ENCODE data around the gene OCLN.
"Not testable (repeated sequence)": the region's sequence is repeated elsewhere in the genome, so short reads cannot be mapped to it uniquely, and the experiment has no call there.

Gene OCLN

DNA sequence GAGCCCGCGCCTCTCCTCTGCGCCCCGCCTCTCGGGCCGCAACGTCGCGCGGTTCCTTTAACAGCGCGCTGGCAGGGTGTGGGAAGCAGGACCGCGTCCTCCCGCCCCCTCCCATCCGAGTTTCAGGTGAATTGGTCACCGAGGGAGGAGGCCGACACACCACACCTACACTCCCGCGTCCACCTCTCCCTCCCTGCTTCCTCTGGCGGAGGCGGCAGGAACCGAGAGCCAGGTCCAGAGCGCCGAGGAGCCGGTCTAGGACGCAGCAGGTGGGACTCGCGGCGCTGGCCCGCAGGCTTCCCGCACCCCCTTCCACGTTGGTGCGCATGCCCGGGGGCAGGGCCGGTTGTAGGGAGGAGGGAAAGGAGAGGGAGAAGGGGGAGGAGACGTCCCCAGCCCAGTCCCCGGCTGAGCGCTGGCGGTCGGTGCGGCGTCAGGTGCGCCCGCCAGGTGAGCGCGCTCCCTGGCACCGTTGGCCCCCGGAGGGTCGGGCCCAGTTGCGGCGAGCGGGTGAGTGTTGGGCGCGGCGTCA lies at the start of gene OCLN:
Gene OCLN (plus strand): TSS at position 400 of the 532 bp plus-strand sequence. CDS start 11,455 bp downstream, outside the sequence.
- ATAC-seq (peak; percentile 41), DNase-seq (peak; percentile 29)

- ATAC-seq (no peak), DNase-seq (no peak)
These were observed 48.3 kb upstream of the OCLN start for GRCh38 chr5:69444127-69444754.

DNA sequence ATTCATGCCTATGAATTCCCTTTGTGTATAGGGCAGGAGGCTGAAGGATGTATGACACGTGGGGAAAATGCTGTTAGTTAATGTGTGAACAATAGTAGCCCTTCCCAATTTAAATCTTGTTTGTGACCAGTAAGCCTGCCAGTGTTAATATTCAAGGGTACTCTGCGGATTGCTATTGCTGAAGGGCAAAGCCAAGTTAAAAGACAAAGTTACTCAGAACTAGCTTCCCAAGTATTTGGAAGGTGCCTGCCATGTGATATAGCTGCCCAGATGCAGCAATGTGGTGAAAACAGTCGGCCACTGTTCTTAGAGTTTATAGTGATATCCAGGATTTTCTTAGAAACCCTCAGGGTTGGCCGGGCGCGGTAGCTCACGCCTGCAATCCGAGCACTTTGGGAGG lies 43.1 kb upstream of the OCLN start:
- ATAC-seq (no peak), DNase-seq (no peak)

DNA sequence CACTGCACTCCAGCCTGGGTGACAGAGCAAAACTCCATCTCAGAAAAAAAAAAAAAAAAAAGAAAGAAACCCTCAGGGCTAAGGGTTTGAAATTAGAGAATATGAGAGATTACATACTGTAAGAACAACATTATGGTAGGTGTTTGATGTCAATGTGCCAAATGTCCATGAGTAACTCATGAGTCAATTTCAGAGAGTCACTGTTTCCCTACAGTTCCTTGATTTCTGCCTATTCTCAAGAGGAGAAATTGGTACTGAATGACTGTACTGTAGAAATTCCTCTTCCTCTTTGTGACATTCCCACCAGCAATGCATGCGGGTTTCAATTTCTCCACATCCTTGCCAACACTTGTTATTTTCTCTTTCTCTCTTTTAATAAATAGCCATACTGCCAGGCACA lies 42.5 kb upstream of the OCLN start:
- no peak for DNase-seq

DNA sequence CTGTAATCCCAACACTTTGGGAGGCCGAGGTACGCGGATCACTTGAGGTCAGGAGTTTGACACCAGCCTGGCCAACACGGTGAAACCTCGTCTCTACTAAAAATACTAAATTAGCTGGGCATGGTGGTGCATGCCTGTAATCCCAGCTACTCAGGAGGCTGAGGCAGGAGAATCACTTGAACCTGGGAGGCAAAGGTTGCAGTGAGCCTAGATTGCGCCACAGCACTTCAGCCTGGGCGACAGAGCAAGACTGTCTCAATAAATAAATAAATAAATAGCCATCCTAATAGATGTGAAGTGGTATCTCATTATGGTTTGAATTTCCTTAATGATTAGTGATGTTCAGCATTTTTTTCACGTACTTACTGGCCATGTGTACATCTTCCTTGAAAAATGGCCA lies 42.1 kb upstream of the OCLN start:
- not testable (repeated sequence) for DNase-seq, ATAC-seq

More for the DNA sequence above, 42.5 kb upstream of the OCLN start:
- no peak for ATAC-seq

DNA sequence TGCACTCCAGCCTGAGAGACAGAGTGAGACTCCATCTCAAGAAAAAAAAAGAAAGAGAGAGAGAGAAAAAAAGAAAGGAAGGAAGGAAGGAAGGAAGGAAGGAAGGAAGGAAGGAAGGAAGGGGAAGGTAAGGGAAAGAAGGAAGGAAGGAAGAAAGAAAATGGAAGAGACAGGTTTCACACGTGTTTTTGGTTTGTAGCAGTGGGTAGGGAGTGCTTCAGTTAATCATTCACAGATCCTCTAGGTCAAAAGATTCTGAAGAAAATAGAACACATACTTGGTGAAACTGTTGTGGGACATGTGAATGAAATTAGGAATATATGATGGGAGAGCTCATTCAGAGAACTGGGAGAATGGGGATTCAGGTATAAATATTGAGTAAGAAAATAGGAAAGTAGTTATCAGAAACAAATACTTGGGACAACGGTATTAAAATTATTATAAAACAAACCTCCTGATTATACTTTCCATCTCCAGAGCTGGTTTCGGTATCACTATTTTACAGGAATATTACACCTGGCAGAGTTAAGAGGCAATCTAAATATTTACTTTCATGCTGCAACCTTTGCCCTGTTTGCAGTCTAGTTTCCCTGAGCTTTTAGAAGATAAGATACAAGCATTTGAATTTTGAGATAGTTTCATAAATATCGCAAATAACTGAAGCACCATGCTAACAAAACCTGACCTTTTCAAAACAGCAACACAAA lies 40.5 kb upstream of the OCLN start:
- DNase-seq (no peak), ATAC-seq (no peak)

DNA sequence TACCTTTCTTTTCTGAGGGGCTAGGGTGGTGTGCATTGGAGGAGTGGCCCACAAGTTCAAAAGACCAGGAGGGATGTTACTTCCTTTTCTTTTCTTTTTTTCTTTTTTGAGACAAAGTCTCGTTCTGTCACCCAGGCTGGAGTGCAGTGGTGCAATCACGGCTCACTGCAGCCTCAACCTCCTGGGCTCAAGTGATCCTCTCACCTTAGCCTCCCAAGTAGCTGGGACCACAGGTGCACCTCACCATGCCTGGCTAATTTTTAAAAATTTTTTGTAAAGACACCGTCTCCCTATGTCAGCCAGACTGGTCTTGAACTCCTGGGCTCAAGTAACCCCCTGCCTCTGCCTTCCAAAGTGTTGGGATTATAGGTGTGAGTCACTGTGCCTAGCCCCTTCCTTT lies 39.1 kb upstream of the OCLN start:
- DNase-seq, ATAC-seq: not testable (repeated sequence)

GRCh38 chr5:69454460-69455249 lies 37.9 kb upstream of the OCLN start:
- ATAC-seq (no peak), DNase-seq (no peak)

- ATAC-seq, DNase-seq: not testable (repeated sequence)
These were observed 37.1 kb upstream of the OCLN start for GRCh38 chr5:69455428-69455988.

GRCh38 chr5:69462170-69462569 lies 30.4 kb upstream of the OCLN start:
- ATAC-seq (no peak), DNase-seq (no peak)

- not testable (repeated sequence) for ATAC-seq, DNase-seq
These were observed 26.2 kb upstream of the OCLN start for GRCh38 chr5:69466375-69466774.

GRCh38 chr5:69467442-69468225 lies 25.0 kb upstream of the OCLN start:
- no peak for DNase-seq
- ATAC-seq: no peak

GRCh38 chr5:69468631-69469030 lies 24.0 kb upstream of the OCLN start:
- no peak for DNase-seq
- no peak for ATAC-seq

DNA sequence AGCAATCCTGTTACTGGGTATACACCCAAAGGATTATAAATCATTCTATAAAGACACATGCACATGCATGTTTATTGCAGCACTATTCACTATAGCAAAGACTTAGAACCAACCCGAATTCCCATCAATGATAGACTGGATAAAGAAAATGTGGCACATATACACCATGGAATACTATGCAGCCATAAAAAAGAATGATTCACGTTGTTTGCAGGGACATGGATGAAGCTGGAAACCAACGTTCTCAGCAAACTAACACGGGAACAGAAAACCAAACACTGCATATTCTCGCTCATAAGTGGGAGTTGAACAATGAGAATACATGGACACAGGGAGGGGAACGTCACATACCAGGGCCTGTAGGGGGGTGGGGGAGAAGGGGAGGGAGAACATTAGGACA lies 21.1 kb upstream of the OCLN start:
- DNase-seq, ATAC-seq: not testable (repeated sequence)

- ATAC-seq, DNase-seq: not testable (repeated sequence)
These were observed 20.0 kb upstream of the OCLN start for GRCh38 chr5:69472535-69473143.

DNA sequence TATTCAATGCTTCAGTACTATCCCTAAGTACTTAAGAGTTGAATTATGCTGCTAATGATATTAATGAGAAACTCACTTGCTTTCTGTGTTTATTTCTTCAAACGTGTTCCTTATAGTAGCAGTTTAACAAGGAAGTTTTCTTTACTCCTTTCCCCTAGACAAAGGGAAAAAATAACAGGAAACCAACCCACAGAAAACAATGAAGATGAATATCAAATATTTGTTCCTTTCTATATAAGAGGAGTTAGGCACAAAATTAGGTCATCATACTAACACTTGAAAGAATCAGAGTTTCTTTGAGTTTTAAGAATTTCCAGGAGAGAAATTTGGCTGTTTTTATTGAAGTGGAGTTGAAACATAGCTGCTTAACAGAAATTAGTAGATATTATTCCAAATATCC lies 15.4 kb upstream of the OCLN start:
- ATAC-seq (no peak), DNase-seq (no peak)

- ATAC-seq, DNase-seq: not testable (repeated sequence)
These were observed 14.3 kb upstream of the OCLN start for GRCh38 chr5:69478296-69478695.

DNA sequence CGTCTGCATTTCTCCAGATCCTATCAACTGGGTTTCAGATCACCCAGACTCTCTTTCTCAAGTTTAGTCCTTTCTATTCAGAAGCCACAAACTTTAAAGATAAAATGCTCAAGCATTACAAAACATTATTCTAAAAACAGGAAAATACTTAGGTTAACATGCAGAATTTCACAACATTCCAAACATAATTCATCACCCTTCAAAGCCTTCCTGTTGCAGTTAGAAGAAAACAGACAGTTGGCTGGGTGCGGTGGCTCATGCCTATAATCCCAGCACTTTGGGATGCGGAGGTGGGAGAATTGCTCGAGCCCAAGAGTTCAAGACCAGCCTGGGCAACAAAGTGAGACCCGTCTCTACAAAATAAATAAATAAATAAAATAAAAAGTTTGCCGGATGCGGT lies 7.7 kb upstream of the OCLN start:
- no peak for DNase-seq
- ATAC-seq: no peak

GRCh38 chr5:69485471-69485870 lies 7.1 kb upstream of the OCLN start:
- DNase-seq: no peak
- ATAC-seq: no peak

- DNase-seq (no peak), ATAC-seq (no peak)
These were observed 3.3 kb upstream of the OCLN start for GRCh38 chr5:69489246-69489645.

- no peak for ATAC-seq
- DNase-seq: no peak
These were observed 1.6 kb upstream of the OCLN start for GRCh38 chr5:69491027-69491426.

Data from stimulated activated naive CD8-positive, alpha-beta T cell treated with anti-CD3 and anti-CD28 coated beads, Interleukin-15, Interleukin-2, amounts not matched to agents 100 U/mL and 50 U/mL, for 24 hours (primary cell).